Adrenal gland (tissue), 12 donors: Measurements from ENCODE around the gene RPS6KA5. TPM values are rescaled to one million over a fixed set of nuclear protein-coding genes. Genes with fewer than 3 reads are reported as not detected.

Experiments
- DNase-seq, 7 donors: peaks; one replicate each; pipeline ENCODE4 v3.0.0-alpha.2; 2019 to 2020
- H3K27ac ChIP-seq, 5 donors: fragments of 200-600 bp; sonication (generic) in 4 of 5; 1 replicate in 3 of 5; 2 replicates in 2 of 5; pipeline versions ENCODE4 v1.5.1 to v1.8.0; 2016 to 2020; ENCODE audit warnings: mild to moderate bottlenecking in 1 of 5
- H3K27me3 ChIP-seq: fragments of 200-600 bp; 2 replicates; pipeline ENCODE4 v1.8.0; 2021
- H3K36me3 ChIP-seq, 2 donors: fragments of 200-600 bp; replicated peaks in 1 of 2; 1 replicate in 1 of 2; 2 replicates in 1 of 2; pipeline versions ENCODE4 v1.5.1 to v1.8.0; 2018 to 2022
- H3K4me1 ChIP-seq, 2 donors: fragments of 200-600 bp; replicated peaks in 1 of 2; 1 replicate in 1 of 2; 2 replicates in 1 of 2; pipeline versions ENCODE4 v1.5.1 to v1.8.0; 2018 to 2021
- H3K4me3 ChIP-seq, 4 donors: fragments of 200-600 bp; sonication (generic) in 3 of 4; one replicate each; pipeline ENCODE4 v1.5.1; 2016 to 2018
- H3K9me3 ChIP-seq, 3 donors: fragments of 200-600 bp; sonication (generic) in 1 of 3; replicated peaks in 1 of 3; 1 replicate in 2 of 3; 2 replicates in 1 of 3; pipeline versions ENCODE4 v1.5.1 to v1.8.0; 2016 to 2021
- POLR2A ChIP-seq, 2 donors: fragments of 450-650 bp; IDR thresholded peaks; one replicate each; pipeline ENCODE4 v1.6.1; 2017; ENCODE audit warnings: antibody characterized with exemption in 2 of 2, mild to moderate bottlenecking in 2 of 2, moderate library complexity in 1 of 2
- WGBS, 4 donors: extraction: QIAGEN DNeasy Blood & Tissue Kit in 2 of 4; methylation state at CpG; one replicate each; pipeline versions ENCODE4 v1.1.5 to v1.1.7; 2013 to 2017; 5-methylcytosine and 5-hydroxymethylcytosine counted together
- intact Hi-C, 2 donors: fragments of 100-400 bp; cut with DNase I; formaldehyde crosslinking; loops; one replicate each; pipeline versions ENCODE4 v1.14.1 to v1.15.0; 2022 to 2023
- polyA plus RNA-seq, 3 donors: library from polyadenylated mRNA; stranded (reverse); fragments of 200-250 nt in 2 of 3; fragments of 350-450 nt in 1 of 3; fragmentation: Illumina TruSeq in 1 of 3; extraction: RNeasy Lipid Tissue Mini Kit (QIAGEN cat#74804) in 1 of 3; gene quantifications; one replicate each; pipeline ENCODE4 v1.2.3, GENCODE V29; 2013 to 2014
- total RNA-seq, 9 donors: library from RNA; depleted of rRNA in 4 of 9; stranded (reverse); fragments of >200 nt in 4 of 9; fragments of 120-200 nt in 1 of 9; fragmentation: NEBNext Ultra II Directional in 1 of 9; extraction: Animal tissue kit (Norgen Biotek cat#: 25700) in 1 of 9; gene quantifications; one replicate each; pipeline versions ENCODE4 v1.1.0 to v1.2.4, GENCODE V29; 2013 to 2023
- TF ChIP-seq, protein P1 (sequence below), 6 experiments: fragments of 450-650 bp in 4 of 6; fragments of 200-600 bp in 2 of 6; sonication (generic) in 1 of 6; IDR thresholded peaks; 1 replicate in 5 of 6; 2 replicates in 1 of 6; pipeline versions ENCODE4 v1.5.1 to v1.8.0; 2016 to 2021; ENCODE audit warnings: antibody characterized with exemption in 6 of 6, mild to moderate bottlenecking in 2 of 6, moderate library complexity in 1 of 6
- donor health status: healthy with polysubstance abuse.
- donor health status: Bipolar disorder and iron deficiency.
- donor health status: DM: yes; HTN: yes; CAD: no.
- donor health status: DM: no; HTN: no; CAD: no.
- donor health status: DM: no; HTN: no; CAD: no.
- donor health status: DM: yes; HTN: yes; CAD: no.

The RPS6KA5 gene
- total and polyA plus RNA-seq, 12 donors: 0.27 to 5.5 (median 1.8) TPM

DNA sequence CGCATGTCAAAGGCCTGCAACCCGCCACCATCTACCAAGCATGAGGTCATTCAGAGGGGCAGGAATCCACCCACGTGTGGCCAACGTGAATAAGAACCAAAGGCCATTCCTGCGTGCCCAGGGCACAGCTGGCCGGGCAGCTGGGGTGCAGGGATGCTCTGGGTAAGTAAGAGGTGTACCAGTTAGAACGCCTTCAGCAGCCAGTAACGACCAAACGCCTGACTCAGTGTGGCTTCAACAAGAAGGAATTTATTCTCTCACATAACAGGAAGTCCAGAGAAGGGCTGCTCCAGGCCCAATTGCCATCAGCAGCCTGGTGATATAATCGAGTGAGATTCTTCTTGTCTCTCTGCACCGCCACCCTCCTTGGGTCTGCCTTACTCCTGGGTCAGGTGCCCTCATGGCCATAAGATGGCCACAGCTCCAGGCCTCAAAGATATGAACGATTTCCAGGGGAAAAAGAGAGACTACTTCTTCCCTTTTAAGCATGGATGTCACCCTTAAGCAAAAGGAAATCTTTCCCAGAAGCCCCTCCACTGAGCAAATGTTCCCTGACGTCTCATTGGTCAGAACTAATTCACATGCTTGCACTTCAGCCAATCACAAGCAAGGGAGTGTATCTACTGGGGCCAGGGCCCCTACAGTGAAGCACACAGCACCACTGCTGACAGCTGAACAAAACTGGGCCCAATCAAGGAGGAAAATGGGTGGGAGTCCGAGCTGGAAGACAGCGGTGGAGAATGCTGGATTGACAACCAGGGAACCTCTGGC, 251.5 kb downstream of the RPS6KA5 start:
- Histone ChIP-seq H3K36me3 (no peaks in the 10 kb centered on the region), H3K4me1 (no peaks in the 10 kb centered on the region), H3K4me3 (no peak overlapping the region), H3K9me3 (no peaks in the 10 kb centered on the region), H3K27me3 (no peaks in the 10 kb centered on the region), H3K27ac (no peak overlapping the region)
- intact Hi-C loops: no loop called here
- 92 to 96% (median 94%) methylated on average over 13 to 15 of the region's 15 CpGs for WGBS, 4 donors
- DNase-seq: no peak
- TF ChIP-seq, protein P1, sequence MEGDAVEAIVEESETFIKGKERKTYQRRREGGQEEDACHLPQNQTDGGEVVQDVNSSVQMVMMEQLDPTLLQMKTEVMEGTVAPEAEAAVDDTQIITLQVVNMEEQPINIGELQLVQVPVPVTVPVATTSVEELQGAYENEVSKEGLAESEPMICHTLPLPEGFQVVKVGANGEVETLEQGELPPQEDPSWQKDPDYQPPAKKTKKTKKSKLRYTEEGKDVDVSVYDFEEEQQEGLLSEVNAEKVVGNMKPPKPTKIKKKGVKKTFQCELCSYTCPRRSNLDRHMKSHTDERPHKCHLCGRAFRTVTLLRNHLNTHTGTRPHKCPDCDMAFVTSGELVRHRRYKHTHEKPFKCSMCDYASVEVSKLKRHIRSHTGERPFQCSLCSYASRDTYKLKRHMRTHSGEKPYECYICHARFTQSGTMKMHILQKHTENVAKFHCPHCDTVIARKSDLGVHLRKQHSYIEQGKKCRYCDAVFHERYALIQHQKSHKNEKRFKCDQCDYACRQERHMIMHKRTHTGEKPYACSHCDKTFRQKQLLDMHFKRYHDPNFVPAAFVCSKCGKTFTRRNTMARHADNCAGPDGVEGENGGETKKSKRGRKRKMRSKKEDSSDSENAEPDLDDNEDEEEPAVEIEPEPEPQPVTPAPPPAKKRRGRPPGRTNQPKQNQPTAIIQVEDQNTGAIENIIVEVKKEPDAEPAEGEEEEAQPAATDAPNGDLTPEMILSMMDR (IDR thresholded peaks at IDR 0.05): no peak
- TF ChIP-seq POLR2A (IDR thresholded peaks at IDR 0.05): no peak

DNA sequence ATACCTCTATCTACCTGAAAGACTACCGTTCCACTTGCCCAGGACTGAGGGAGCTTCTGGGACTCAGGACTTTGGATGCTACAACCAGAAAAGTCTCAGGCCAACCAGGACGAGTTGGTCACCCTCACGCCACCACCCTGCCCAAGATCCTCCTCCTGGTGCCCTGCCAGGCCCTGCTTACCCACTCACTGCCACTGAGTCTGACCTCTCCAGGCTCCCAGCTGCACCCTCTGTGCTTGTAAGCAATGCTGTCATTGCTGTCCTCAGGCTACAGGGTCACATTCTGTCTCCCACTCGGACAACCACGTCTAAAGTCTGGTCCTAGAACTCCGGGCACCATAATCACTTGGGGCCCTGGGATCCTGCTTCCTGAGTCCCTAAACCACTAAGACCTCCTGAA, 253.4 kb downstream of the RPS6KA5 start:
- Histone ChIP-seq H3K27ac (no peak overlapping the region), H3K36me3 (no peaks in the 10 kb centered on the region), H3K4me3 (no peak overlapping the region), H3K9me3 (no peaks in the 10 kb centered on the region), H3K27me3 (no peaks in the 10 kb centered on the region), H3K4me1 (no peaks in the 10 kb centered on the region)
- intact Hi-C loops: no loop called here
- TF ChIP-seq POLR2A (IDR thresholded peaks at IDR 0.05): no peak
- TF ChIP-seq, protein P1 (IDR thresholded peaks at IDR 0.05): no peak
- no peak for DNase-seq
- WGBS, 4 donors: 85 to 89% (median 88%) methylated on average over 5 to 6 of the region's 6 CpGs

DNA sequence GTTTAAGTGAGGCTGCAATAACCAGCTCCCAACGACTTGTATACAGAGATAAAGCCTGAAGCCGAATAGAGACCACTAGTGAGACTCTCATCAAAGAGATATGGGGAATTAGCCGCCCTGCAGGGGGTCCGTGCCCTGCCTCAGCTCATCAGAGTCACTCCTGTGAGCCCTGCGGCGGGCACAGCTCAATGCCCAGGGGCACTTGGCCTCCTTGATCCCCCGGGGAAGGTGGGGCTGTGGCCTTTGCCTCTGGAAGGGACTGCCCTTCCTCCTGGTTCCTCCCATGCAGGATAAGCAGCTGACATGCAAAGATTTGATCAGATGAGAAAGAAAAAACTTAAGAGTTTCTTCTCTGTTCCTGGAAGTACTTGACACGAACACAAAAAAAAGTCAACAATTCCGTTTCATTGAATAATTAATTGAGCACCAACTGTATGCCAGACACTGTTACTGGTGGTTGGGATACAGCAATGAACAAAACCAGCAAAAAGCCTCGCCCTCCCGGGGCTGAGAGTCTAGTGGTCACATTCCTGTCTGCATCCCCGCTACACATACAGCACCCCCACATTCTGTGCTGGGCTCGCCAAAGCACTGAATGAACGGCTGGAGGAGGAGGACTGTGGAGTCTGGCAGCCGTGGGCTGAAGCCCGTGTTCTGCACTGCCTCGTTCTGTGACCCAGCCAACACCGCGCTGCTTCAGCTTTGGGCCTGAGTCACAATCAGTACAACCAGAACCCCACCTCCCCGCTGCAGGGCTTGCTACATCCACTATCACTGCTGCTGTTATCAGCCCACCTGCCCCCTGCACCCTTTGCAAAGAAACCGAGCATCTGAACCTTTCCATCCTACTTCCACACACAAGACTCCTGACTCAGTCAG, 254.5 kb downstream of the RPS6KA5 start:
- DNase-seq: no peak
- no peaks in the 10 kb centered on the region for H3K27me3 ChIP-seq
- H3K27ac ChIP-seq: no peak overlapping the region
- no peaks in the 10 kb centered on the region for H3K4me1 ChIP-seq
- no peaks in the 10 kb centered on the region for H3K36me3 ChIP-seq
- WGBS, 4 donors: 80 to 88% (median 85%) methylated on average over 17 to 21 of the region's 21 CpGs
- no peaks in the 10 kb centered on the region for H3K9me3 ChIP-seq
- intact Hi-C loops: no loop called here
- no peak overlapping the region for H3K4me3 ChIP-seq
- no peak for TF ChIP-seq POLR2A (IDR thresholded peaks at IDR 0.05)
- TF ChIP-seq, protein P1 (IDR thresholded peaks at IDR 0.05): no peak

DNA sequence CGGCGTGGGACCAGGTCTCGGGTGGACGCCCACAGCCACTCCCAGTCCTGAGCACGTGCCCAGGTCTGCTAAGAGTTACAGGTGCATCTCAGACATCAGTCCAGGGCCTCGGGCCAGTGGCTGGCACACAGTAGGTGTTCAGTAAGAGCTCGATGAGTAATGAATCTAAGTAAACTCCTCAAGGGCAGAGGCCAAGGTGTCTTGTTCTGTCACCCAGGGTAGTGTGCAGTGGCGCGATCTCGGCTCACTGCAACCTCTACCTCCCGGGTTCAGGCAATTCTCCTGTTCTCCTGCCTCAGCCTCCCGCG, 255.4 kb downstream of the RPS6KA5 start:
- no peak overlapping the region for H3K4me3 ChIP-seq
- H3K36me3 ChIP-seq: no peaks in the 10 kb centered on the region
- H3K4me1 ChIP-seq: no peaks in the 10 kb centered on the region
- no peak overlapping the region for H3K27ac ChIP-seq
- intact Hi-C loops: no loop called here
- no peaks in the 10 kb centered on the region for H3K9me3 ChIP-seq
- 90 to 97% (median 93%) methylated on average over 2 to 13 of the region's 13 CpGs for WGBS, 4 donors
- TF ChIP-seq POLR2A (IDR thresholded peaks at IDR 0.05): no peak
- TF ChIP-seq, protein P1 (IDR thresholded peaks at IDR 0.05): no peak
- DNase-seq: no peak
- no peaks in the 10 kb centered on the region for H3K27me3 ChIP-seq
